Stomach smooth muscle (tissue), 2 donors: ENCODE data around the gene MTA1.

ENCODE experiments used
- H3K27ac ChIP-seq: one replicate; pipeline ENCODE4 v1.7.0; 2013; ENCODE audit warnings: mild to moderate bottlenecking, low read length, inconsistent platforms
- H3K27me3 ChIP-seq, 2 donors: one replicate each; pipeline ENCODE4 v1.7.0; 2013; ENCODE audit warnings: low read length in 2 of 2; ENCODE audit not compliant: insufficient read depth in 2 of 2, control insufficient read depth in 1 of 2
- H3K36me3 ChIP-seq, 2 donors: one replicate each; pipeline ENCODE4 v1.7.0; 2013; ENCODE audit warnings: low read length in 2 of 2; ENCODE audit not compliant: control insufficient read depth in 2 of 2, insufficient read depth in 2 of 2
- H3K4me1 ChIP-seq: one replicate; pipeline ENCODE4 v1.7.0; 2013; ENCODE audit warnings: low read length; ENCODE audit not compliant: control insufficient read depth, insufficient read depth
- H3K4me3 ChIP-seq, 2 donors: one replicate each; pipeline ENCODE4 v1.7.0; 2013; ENCODE audit warnings: low read length in 2 of 2
- H3K9ac ChIP-seq, 2 donors: one replicate each; pipeline ENCODE4 v1.7.0; 2013; ENCODE audit warnings: low read length in 2 of 2, mild to moderate bottlenecking in 1 of 2
- H3K9me3 ChIP-seq, 2 donors: one replicate each; pipeline ENCODE4 v1.7.0; 2013; ENCODE audit warnings: low read length in 2 of 2; ENCODE audit not compliant: control insufficient read depth in 2 of 2
- donor health status: healthy.
- donor health status: Pancreatic carcinoma.

MTA1 gene

GRCh38 chr14:105486974-105487448, 67.4 kb downstream of the MTA1 start:
- Histone ChIP-seq H3K4me1 (peaks cover 88% of the 10 kb centered on the region), H3K9ac (no peak overlapping the region), H3K27ac (peak overlapping the region; percentile 53), H3K36me3 (no peaks in the 10 kb centered on the region), H3K9me3 (no peaks in the 10 kb centered on the region), H3K27me3 (peaks cover 2 to 19% of the 10 kb centered on the region in 2 donors), H3K4me3 (peak overlapping the region; percentile 17 to 78)

GRCh38 chr14:105487449-105487985, 67.9 kb downstream of the MTA1 start:
- Histone ChIP-seq H3K36me3 (no peaks in the 10 kb centered on the region), H3K4me1 (peaks cover 83% of the 10 kb centered on the region), H3K4me3 (peak overlapping the region; percentile 46 to 78), H3K27me3 (peaks cover 2 to 19% of the 10 kb centered on the region in 2 donors), H3K27ac (peak overlapping the region; percentile 53), H3K9ac (peak overlapping the region in 1 of 2 donors; percentile 47), H3K9me3 (no peaks in the 10 kb centered on the region)

- H3K4me3 ChIP-seq: peak overlapping the region; percentile 46 to 78
- H3K9ac ChIP-seq: peak overlapping the region in 1 of 2 donors; percentile 47
- peak overlapping the region; percentile 53 for H3K27ac ChIP-seq
- H3K9me3 ChIP-seq: no peaks in the 10 kb centered on the region
- H3K4me1 ChIP-seq: peaks cover 77% of the 10 kb centered on the region
- H3K36me3 ChIP-seq: no peaks in the 10 kb centered on the region
- H3K27me3 ChIP-seq: peaks cover 2 to 19% of the 10 kb centered on the region in 2 donors
Observed at GRCh38 chr14:105487986-105488777, 68.6 kb downstream of the MTA1 start.

- Histone ChIP-seq H3K9ac (no peak overlapping the region), H3K4me1 (peaks cover 69% of the 10 kb centered on the region), H3K27ac (peak overlapping the region; percentile 70), H3K36me3 (no peaks in the 10 kb centered on the region), H3K4me3 (peak overlapping the region; percentile 64 to 78), H3K27me3 (peaks cover 2 to 19% of the 10 kb centered on the region in 2 donors), H3K9me3 (no peaks in the 10 kb centered on the region)
Observed at GRCh38 chr14:105488781-105489541, 69.3 kb downstream of the MTA1 start.

- H3K27ac ChIP-seq: peak overlapping the region; percentile 70
- peak overlapping the region; percentile 66 to 68 for H3K9ac ChIP-seq
- H3K4me1 ChIP-seq: peaks cover 62% of the 10 kb centered on the region
- H3K27me3 ChIP-seq: peaks cover 2 to 19% of the 10 kb centered on the region in 2 donors
- no peaks in the 10 kb centered on the region for H3K36me3 ChIP-seq
- no peaks in the 10 kb centered on the region for H3K9me3 ChIP-seq
- H3K4me3 ChIP-seq: peak overlapping the region; percentile 64 to 78
Observed at GRCh38 chr14:105489542-105490266, 70.1 kb downstream of the MTA1 start.

- peak overlapping the region; percentile 70 for H3K27ac ChIP-seq
- H3K4me1 ChIP-seq: peaks cover 57% of the 10 kb centered on the region
- peak overlapping the region; percentile 66 to 68 for H3K9ac ChIP-seq
- H3K9me3 ChIP-seq: no peaks in the 10 kb centered on the region
- no peaks in the 10 kb centered on the region for H3K36me3 ChIP-seq
- peaks cover 2 to 19% of the 10 kb centered on the region in 2 donors for H3K27me3 ChIP-seq
- H3K4me3 ChIP-seq: peak overlapping the region; percentile 64 to 78
Observed at GRCh38 chr14:105490267-105490571, 70.6 kb downstream of the MTA1 start.

- Histone ChIP-seq H3K27me3 (peaks cover 2 to 19% of the 10 kb centered on the region in 2 donors), H3K9me3 (no peaks in the 10 kb centered on the region), H3K4me3 (peak within 1 kb of the TSS; percentile 64 to 78), H3K27ac (peak within 1 kb of the TSS; percentile 70), H3K4me1 (peaks cover 52% of the 10 kb centered on the region), H3K36me3 (no peaks in the 10 kb centered on the region), H3K9ac (peak within 1 kb of the TSS; percentile 66 to 68)
Observed at GRCh38 chr14:105490572-105491365, 71.1 kb downstream of the MTA1 start, which contains the start of gene TEDC1. TEDC1 (plus strand) TSS chr14:105491246; CDS start chr14:105491376, 130 bp downstream.

GRCh38 chr14:105491366-105491973, 71.8 kb downstream of the MTA1 start:
- H3K27me3 ChIP-seq: peaks cover 0 to 12% of the 10 kb centered on the region in 2 donors

GRCh38 chr14:105492031-105492970, 72.7 kb downstream of the MTA1 start:
- Histone ChIP-seq H3K9me3 (no peaks in the 10 kb centered on the region), H3K4me1 (peaks cover 37% of the 10 kb centered on the region), H3K27me3 (peaks cover 0 to 5% of the 10 kb centered on the region in 2 donors), H3K4me3 (no peak overlapping the region), H3K9ac (no peak overlapping the region), H3K27ac (no peak overlapping the region), H3K36me3 (no peaks in the 10 kb centered on the region)

More at GRCh38 chr14:105491366-105491973, 71.8 kb downstream of the MTA1 start:
- Histone ChIP-seq H3K9me3 (no peaks in the 10 kb centered on the region), H3K36me3 (no peaks in the 10 kb centered on the region), H3K4me3 (peak overlapping the region; percentile 53 to 74), H3K27ac (no peak overlapping the region), H3K4me1 (peaks cover 45% of the 10 kb centered on the region), H3K9ac (peak overlapping the region in 1 of 2 donors; percentile 45)
